CD4-positive, alpha-beta memory T cell (primary cell): ENCODE results near the gene PIGZ. TPM values are rescaled to one million over a fixed set of nuclear protein-coding genes. Genes with fewer than 3 reads are reported as not detected.

Experiments
- CTCF ChIA-PET: fragments of 350-600 bp; sonication (Branson Sonifier 250); formaldehyde crosslinking; loops from one replicate; lab custom pipeline; 2021; ENCODE audit warnings: inconsistent platforms; ENCODE audit not compliant: partially characterized antibody; lab: Charles Lee
- POLR2A ChIA-PET: fragments of 350-600 bp; sonication (Branson Sonifier 250); formaldehyde crosslinking; loops from one replicate; lab custom pipeline; 2021; ENCODE audit not compliant: partially characterized antibody; lab: Charles Lee
- DNase-seq, 5 donors: peaks; one replicate each; pipeline versions ENCODE4 v3.0.0 to v3.0.0-alpha.2; 2020 to 2022; ENCODE audit warnings: mixed read lengths in 1 of 5
- H3K27ac ChIP-seq: one replicate; pipeline ENCODE4 v1.7.0; 2013; ENCODE audit warnings: low read depth, low read length
- H3K27me3 ChIP-seq: 2 replicates; pipeline ENCODE4 v1.7.0; 2013; ENCODE audit warnings: mild to moderate bottlenecking, low read length, moderate library complexity; ENCODE audit not compliant: insufficient read depth
- H3K36me3 ChIP-seq: 2 replicates; pipeline ENCODE4 v1.7.0; 2013; ENCODE audit warnings: mild to moderate bottlenecking, low read length, moderate library complexity; ENCODE audit not compliant: insufficient read depth
- H3K4me1 ChIP-seq: 2 replicates; pipeline ENCODE4 v1.7.0; 2013; ENCODE audit warnings: mild to moderate bottlenecking, low read length, moderate library complexity; ENCODE audit not compliant: insufficient read depth
- H3K4me3 ChIP-seq, 2 donors: one replicate each; pipeline ENCODE4 v1.7.0; 2013; ENCODE audit warnings: low read length in 2 of 2, mild to moderate bottlenecking in 1 of 2
- H3K9me3 ChIP-seq, 2 donors: one replicate each; pipeline ENCODE4 v1.7.0; 2013; ENCODE audit warnings: low read length in 2 of 2, control low read depth in 1 of 2; ENCODE audit not compliant: control insufficient read depth in 1 of 2
- H3K27ac Mint-ChIP-seq, 7 donors: one replicate each; pipeline ENCODE4 v1.8.0; 2020 to 2021; ENCODE audit warnings: mixed read lengths in 7 of 7, mild to moderate bottlenecking in 6 of 7, inconsistent platforms in 3 of 7, moderate library complexity in 3 of 7
- H3K27me3 Mint-ChIP-seq, 2 donors: one replicate each; pipeline ENCODE4 v1.8.0; 2020 to 2021; ENCODE audit warnings: mixed read lengths in 2 of 2
- H3K36me3 Mint-ChIP-seq, 2 donors: one replicate each; pipeline ENCODE4 v1.8.0; 2020 to 2021; ENCODE audit warnings: mixed read lengths in 2 of 2, inconsistent platforms in 1 of 2, mild to moderate bottlenecking in 1 of 2
- H3K4me1 Mint-ChIP-seq, 4 donors: one replicate each; pipeline ENCODE4 v1.8.0; 2020 to 2021; ENCODE audit warnings: mixed read lengths in 4 of 4, mild to moderate bottlenecking in 1 of 4
- H3K4me3 Mint-ChIP-seq, 8 donors: one replicate each; pipeline ENCODE4 v1.8.0; 2020 to 2021; ENCODE audit warnings: mixed read lengths in 8 of 8, mild to moderate bottlenecking in 7 of 8, moderate library complexity in 6 of 8, inconsistent platforms in 3 of 8
- H3K9me3 Mint-ChIP-seq, 8 donors: one replicate each; pipeline ENCODE4 v1.8.0; 2020 to 2021; ENCODE audit warnings: mixed read lengths in 8 of 8, mild to moderate bottlenecking in 5 of 8, inconsistent platforms in 3 of 8, moderate library complexity in 1 of 8
- intact Hi-C: fragments of 100-400 bp; cut with micrococcal nuclease; formaldehyde crosslinking; loops from one replicate; pipeline ENCODE4 v1.15.1; 2023
- polyA plus RNA-seq, 2 donors: library from polyadenylated mRNA; unstranded; fragments of 300-500 nt; fragmentation: Illumina TruSeq; gene quantifications; one replicate each; pipeline ENCODE4 v1.2.3, GENCODE V29; 2021
- total RNA-seq, 2 experiments: library from RNA; stranded (reverse); gene quantifications; one replicate each; pipeline ENCODE4 v1.2.3, GENCODE V29; 2021

Gene PIGZ
- total and polyA plus RNA-seq, 4 experiments from 2014 or later, result 0.33 to 1.2 (median 0.56) TPM

GRCh38 chr3:196974661-196975060 is 6.0 kb upstream of the PIGZ start:
- POLR2A ChIA-PET, result no interaction called here
- no peaks in the 10 kb centered on the region for H3K9me3 ChIP-seq
- H3K27me3 Mint-ChIP-seq, result peaks cover 0 to 5% of the 10 kb centered on the region in 2 donors
- no peak for DNase-seq
- H3K4me1 Mint-ChIP-seq, result peaks cover 4 to 15% (median 5%) of the 10 kb centered on the region in 4 donors
- H3K4me3 Mint-ChIP-seq, result no peak overlapping the region
- H3K36me3 ChIP-seq, result no peaks in the 10 kb centered on the region
- H3K9me3 Mint-ChIP-seq, result peaks cover 0 to 2% (median 0%) of the 10 kb centered on the region in 8 donors
- H3K27ac ChIP-seq, result no peak overlapping the region
- H3K27ac Mint-ChIP-seq, result peak overlapping the region in 1 of 7 donors; percentile 45
- CTCF ChIA-PET, result interaction anchor here (0.9 kb wide), 1 partner anchor 28 kb away, joined by 3 read pairs; no protein-coding TSS in a partner anchor
- intact Hi-C loops, result no loop called here
- H3K27me3 ChIP-seq, result no peaks in the 10 kb centered on the region
- no peak overlapping the region for H3K4me3 ChIP-seq
- no peaks in the 10 kb centered on the region for H3K4me1 ChIP-seq
- H3K36me3 Mint-ChIP-seq, result no peaks in the 10 kb centered on the region

GRCh38 chr3:196971094-196971698 is 2.6 kb upstream of the PIGZ start:
- Mint-ChIP-seq H3K4me3 (peak overlapping the region in 4 of 8 donors; percentile 43 to 84 (median 64)), H3K9me3 (peaks cover 0 to 2% (median 0%) of the 10 kb centered on the region in 8 donors), H3K4me1 (peaks cover 0 to 16% (median 4%) of the 10 kb centered on the region in 4 donors), H3K36me3 (no peaks in the 10 kb centered on the region), H3K27ac (peak overlapping the region in 1 of 7 donors; percentile 71), H3K27me3 (peaks cover 0 to 1% of the 10 kb centered on the region in 2 donors)
- H3K27me3 ChIP-seq, result no peaks in the 10 kb centered on the region
- CTCF ChIA-PET, result interaction anchor here (1.0 to 3.8 kb wide), 4 partner anchors 10 to 230 kb away, joined by 3 to 51 read pairs (median 4); no protein-coding TSS in a partner anchor
- H3K4me1 ChIP-seq, result peaks cover 8% of the 10 kb centered on the region
- H3K36me3 ChIP-seq, result no peaks in the 10 kb centered on the region
- H3K9me3 ChIP-seq, result no peaks in the 10 kb centered on the region
- intact Hi-C loops, result no loop called here
- POLR2A ChIA-PET, result interaction anchor here (0.6 to 1.9 kb wide), 3 partner anchors 29 to 278 kb away, joined by 3 to 12 read pairs (median 3); partner anchors contain the start of gene NCBP2
- no peak for DNase-seq
- H3K4me3 ChIP-seq, result no peak overlapping the region
- no peak overlapping the region for H3K27ac ChIP-seq

- no peak overlapping the region for H3K4me3 ChIP-seq
- H3K27ac ChIP-seq, result no peak overlapping the region
- no peak for DNase-seq
- H3K4me1 Mint-ChIP-seq, result peaks cover 0 to 16% (median 4%) of the 10 kb centered on the region in 4 donors
- no peaks in the 10 kb centered on the region for H3K9me3 ChIP-seq
- intact Hi-C loops, result no loop called here
- peaks cover 0 to 1% of the 10 kb centered on the region in 2 donors for H3K27me3 Mint-ChIP-seq
- peak overlapping the region in 5 of 7 donors; percentile 17 to 81 (median 65) for H3K27ac Mint-ChIP-seq
- ChIA-PET POLR2A (interaction anchor here (1.5 to 1.9 kb wide), 2 partner anchors 28 to 230 kb away, joined by 3 to 12 read pairs; partner anchors contain the start of gene NCBP2), CTCF (interaction anchor here (1.0 to 3.8 kb wide), 4 partner anchors 11 to 230 kb away, joined by 3 to 51 read pairs (median 4); no protein-coding TSS in a partner anchor)
- peaks cover 8% of the 10 kb centered on the region for H3K4me1 ChIP-seq
- no peaks in the 10 kb centered on the region for H3K36me3 Mint-ChIP-seq
- peaks cover 0 to 2% (median 0%) of the 10 kb centered on the region in 8 donors for H3K9me3 Mint-ChIP-seq
- no peaks in the 10 kb centered on the region for H3K36me3 ChIP-seq
- H3K27me3 ChIP-seq, result no peaks in the 10 kb centered on the region
- peak overlapping the region; percentile 67 to 86 (median 80) for H3K4me3 Mint-ChIP-seq
These were observed 2.0 kb upstream of the PIGZ start for GRCh38 chr3:196970547-196971093.

- H3K27me3 ChIP-seq, result no peaks in the 10 kb centered on the region
- Mint-ChIP-seq H3K36me3 (no peaks in the 10 kb centered on the region), H3K9me3 (no peaks in the 10 kb centered on the region), H3K4me3 (peak overlapping the region; percentile 67 to 86 (median 80)), H3K4me1 (peaks cover 0 to 16% (median 4%) of the 10 kb centered on the region in 4 donors), H3K27me3 (peaks cover 0 to 1% of the 10 kb centered on the region in 2 donors), H3K27ac (peak overlapping the region in 3 of 7 donors; percentile 17 to 71 (median 41))
- H3K9me3 ChIP-seq, result no peaks in the 10 kb centered on the region
- DNase-seq, result peak; percentile 53 to 69 (median 68)
- peaks cover 8% of the 10 kb centered on the region for H3K4me1 ChIP-seq
- ChIA-PET CTCF (interaction anchor here (0.6 to 3.8 kb wide), 6 partner anchors 11 to 716 kb away, joined by 3 to 51 read pairs (median 3); no protein-coding TSS in a partner anchor), POLR2A (interaction anchor here (1.0 to 1.9 kb wide), 3 partner anchors 28 to 229 kb away, joined by 3 to 12 read pairs (median 6); partner anchors contain the start of gene NCBP2)
- peak overlapping the region; percentile 4 for H3K27ac ChIP-seq
- peak overlapping the region in 1 of 2 donors; percentile 64 for H3K4me3 ChIP-seq
- intact Hi-C loops, result loop anchor here (1.0 to 2.0 kb wide), 4 partner anchors 28 to 433 kb away; partner anchors contain the start of gene NCBP2
- H3K36me3 ChIP-seq, result no peaks in the 10 kb centered on the region
These were observed 1.3 kb upstream of the PIGZ start for GRCh38 chr3:196969660-196970546.

DNA sequence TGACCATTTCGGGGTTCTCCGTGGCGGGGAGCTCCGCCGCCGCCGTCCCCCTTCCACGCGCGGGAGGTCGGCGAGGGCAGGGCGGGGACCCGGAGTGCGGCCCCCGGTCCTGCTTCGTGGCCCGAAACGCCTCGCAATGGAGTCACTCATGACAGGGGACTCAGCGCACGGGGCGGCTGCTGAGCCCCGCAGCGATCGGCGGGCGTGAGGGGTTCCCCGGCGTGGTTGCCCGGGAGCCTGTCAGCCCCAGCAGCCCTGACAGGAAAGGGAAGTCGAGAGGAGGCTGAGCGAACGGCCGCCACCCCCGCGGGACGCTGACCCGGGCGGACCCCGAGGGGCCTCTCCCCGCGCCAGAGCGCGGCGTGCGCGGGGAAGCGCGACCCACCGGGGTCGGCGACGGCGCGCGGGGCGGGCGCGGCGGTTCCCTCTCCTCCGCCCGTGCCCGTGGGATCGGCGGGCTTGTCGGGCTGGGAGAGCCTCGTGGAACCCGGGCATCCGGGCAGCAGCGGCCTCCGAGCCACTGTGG is 564 bp upstream of the PIGZ start:
- Histone ChIP-seq H3K4me3 (peak overlapping the region in 1 of 2 donors; percentile 64), H3K27me3 (no peaks in the 10 kb centered on the region), H3K36me3 (no peaks in the 10 kb centered on the region), H3K27ac (peak overlapping the region; percentile 4), H3K9me3 (no peaks in the 10 kb centered on the region), H3K4me1 (peaks cover 8% of the 10 kb centered on the region)
- Mint-ChIP-seq H3K36me3 (no peaks in the 10 kb centered on the region), H3K4me3 (peak overlapping the region in 7 of 8 donors; percentile 70 to 86 (median 82)), H3K9me3 (no peaks in the 10 kb centered on the region), H3K4me1 (peaks cover 0 to 16% (median 4%) of the 10 kb centered on the region in 4 donors), H3K27ac (peak overlapping the region in 1 of 7 donors; percentile 70), H3K27me3 (no peaks in the 10 kb centered on the region)
- intact Hi-C loops, result loop anchor here (1.0 to 2.0 kb wide), 4 partner anchors 27 to 432 kb away; partner anchors contain the start of gene NCBP2
- POLR2A ChIA-PET, result interaction anchor here (1.0 to 2.9 kb wide), 4 partner anchors 27 to 228 kb away, joined by 3 to 12 read pairs (median 9); partner anchors contain the start of gene NCBP2
- CTCF ChIA-PET, result interaction anchor here (0.6 to 3.8 kb wide), 5 partner anchors 15 to 715 kb away, joined by 3 to 51 read pairs (median 3); no protein-coding TSS in a partner anchor
- DNase-seq, result peak in 4 of 5 donors; percentile 26 to 44 (median 34)
